Measurements from ENCODE around the gene FMO4.
A peak's percentile ranks its signal among the peaks of the same experiment; 100 is the strongest.
"Not testable (repeated sequence)": the region's sequence is repeated elsewhere in the genome, so short reads cannot be mapped to it uniquely, and the experiment has no call there.

FMO4 gene

GRCh38 chr1:171313835-171314320 is at the start of gene FMO4:
Gene FMO4 (plus strand): TSS chr1:171314183. CDS start chr1:171319826, 5,643 bp downstream.
- peak; percentile 98 for DNase-seq

DNA sequence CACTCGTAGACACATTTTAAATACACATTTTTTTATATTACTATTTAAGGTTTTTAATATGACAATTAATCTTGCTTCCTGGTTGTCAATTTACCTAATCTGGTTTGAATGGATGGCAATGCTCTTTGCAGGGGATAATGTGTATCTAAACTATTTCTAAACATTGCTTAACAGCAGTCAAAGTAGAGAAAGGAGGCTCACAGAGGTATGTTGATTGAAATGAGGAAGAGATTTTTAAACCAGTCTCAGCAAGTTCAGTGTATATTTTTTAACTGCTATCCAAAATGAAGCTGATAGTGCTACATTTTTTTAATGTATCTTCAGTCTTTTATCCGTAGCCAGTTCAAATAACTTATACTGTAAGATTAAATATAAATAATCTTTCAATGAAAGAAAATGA is 48.3 kb upstream of the FMO4 start:
- DNase-seq = no peak

- DNase-seq = no peak
Measured at GRCh38 chr1:171266930-171267329, 47.1 kb upstream of the FMO4 start.

GRCh38 chr1:171267391-171267790 is 46.6 kb upstream of the FMO4 start:
- peak; percentile 31 for DNase-seq

GRCh38 chr1:171270806-171271205 is 43.2 kb upstream of the FMO4 start:
- no peak for DNase-seq

DNA sequence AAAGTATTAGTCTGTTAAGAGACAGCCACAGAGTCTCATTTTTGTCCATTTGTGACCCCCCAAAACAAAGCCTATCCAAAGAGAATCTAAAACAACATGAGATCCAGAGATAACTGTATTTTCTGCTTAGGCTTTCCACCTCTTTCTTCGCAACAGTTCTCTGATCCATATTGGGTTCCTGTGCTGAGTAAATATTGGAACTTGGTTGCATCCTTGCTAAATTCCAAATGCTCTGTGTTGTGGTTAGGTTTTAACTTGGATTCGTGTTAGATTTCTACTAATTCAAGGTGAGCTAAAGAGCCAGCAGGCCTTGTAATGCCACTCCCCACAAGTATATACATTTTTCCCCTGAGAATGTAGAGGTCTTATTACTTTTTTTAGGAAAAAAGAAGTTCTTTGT is 36.4 kb upstream of the FMO4 start:
- no peak for DNase-seq

DNA sequence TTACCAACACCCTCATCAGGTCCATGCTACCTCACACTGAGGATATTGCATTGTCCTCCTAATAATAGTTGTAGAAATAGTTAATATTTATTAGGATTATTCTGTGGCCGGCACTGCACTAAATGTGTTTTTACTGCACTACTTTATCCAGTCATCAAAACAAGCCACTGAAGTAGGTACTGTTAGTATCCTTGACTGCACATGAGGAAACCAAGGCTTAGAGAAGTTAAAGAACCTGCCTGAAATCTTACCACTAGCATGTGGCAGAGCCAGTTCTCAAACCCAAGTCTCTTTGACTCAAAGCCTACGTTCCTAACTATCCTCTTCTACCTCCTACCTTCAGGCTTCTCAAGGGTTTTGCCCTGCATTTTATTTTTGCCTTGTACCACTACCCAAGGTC is 34.7 kb upstream of the FMO4 start:
- no peak for DNase-seq

GRCh38 chr1:171279678-171280077 is 34.3 kb upstream of the FMO4 start:
- DNase-seq = no peak

GRCh38 chr1:171280599-171280998 is 33.4 kb upstream of the FMO4 start:
- DNase-seq = no peak

- DNase-seq = no peak
Measured at GRCh38 chr1:171286032-171286705, 27.8 kb upstream of the FMO4 start.

DNA sequence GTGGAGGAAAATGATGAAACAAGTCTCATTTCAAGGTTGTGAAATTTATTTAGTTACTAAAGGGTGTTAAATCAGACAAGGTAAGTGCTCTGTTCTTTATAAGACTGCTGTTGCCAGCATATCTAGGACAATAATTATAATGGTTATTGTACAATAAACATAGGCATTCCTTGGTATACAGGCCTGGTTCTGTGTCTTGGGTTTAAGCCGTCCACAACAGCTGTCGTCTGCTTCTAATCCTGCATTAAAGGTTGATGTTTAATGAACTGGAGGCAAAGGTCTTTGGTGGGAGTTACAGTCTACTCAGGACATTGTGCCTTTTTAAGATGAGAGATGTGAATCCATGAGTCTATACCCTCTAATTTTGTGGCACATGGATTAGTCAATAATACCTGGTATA is 23.4 kb upstream of the FMO4 start:
- no peak for DNase-seq

DNA sequence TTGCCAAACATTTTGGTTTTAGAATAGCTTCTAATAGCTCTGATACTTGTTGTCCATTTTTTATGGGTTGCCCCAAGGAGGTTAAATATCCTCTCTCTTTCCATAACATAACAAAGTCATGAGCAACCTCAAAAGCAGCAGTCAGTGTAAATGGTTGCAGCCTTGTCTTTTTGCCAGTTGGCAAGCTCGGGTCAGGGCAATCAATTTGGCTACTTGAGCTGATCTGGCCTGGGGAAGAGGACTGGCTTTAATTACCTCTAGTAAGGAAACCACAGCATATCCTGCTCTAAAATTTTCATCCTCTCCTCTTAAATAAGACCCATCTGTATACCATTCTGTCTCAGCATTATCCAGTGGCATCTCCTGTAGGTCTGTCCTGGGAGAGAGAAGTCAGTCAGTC is 21.2 kb upstream of the FMO4 start:
- DNase-seq = no peak

GRCh38 chr1:171295383-171295782 is 18.6 kb upstream of the FMO4 start:
- not testable (repeated sequence) for DNase-seq

DNA sequence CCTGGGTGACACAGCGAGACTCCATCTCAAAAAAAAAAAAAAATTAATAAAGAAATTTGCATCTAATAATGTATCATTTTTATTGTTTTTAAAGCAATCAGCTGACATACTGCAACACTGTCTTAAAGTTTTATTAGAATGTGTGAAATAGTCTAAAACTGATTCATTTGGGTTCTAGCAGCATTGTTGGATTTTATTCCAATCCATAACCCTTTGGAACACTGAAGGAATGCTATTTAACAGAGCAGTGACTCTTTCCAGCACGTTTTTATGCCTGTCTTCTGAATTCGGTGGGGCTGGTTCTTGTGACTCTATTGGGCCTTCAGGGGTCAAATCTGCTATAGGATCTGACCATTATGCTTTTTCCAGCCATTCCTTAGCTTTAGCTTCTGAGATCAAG is 18.2 kb upstream of the FMO4 start:
- no peak for DNase-seq

DNA sequence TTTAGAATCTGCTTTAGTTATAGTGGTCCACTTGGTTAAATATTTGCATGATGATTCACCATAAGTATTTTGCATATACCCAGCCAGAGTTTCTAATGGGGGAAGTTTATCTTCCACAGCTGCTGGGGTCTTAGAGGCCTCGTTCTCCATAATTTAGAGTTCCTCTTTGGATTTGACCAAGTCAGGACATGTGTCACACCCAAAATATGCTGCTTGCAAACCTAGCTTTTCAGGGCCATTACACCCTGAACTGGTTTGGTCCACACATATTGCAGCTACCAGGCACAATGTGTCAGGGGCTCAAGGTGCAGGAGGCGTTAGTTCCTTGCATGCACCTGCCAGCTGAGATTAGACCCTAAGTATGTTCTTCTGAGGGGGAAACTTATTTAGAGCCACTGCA is 17.1 kb upstream of the FMO4 start:
- DNase-seq = no peak

DNA sequence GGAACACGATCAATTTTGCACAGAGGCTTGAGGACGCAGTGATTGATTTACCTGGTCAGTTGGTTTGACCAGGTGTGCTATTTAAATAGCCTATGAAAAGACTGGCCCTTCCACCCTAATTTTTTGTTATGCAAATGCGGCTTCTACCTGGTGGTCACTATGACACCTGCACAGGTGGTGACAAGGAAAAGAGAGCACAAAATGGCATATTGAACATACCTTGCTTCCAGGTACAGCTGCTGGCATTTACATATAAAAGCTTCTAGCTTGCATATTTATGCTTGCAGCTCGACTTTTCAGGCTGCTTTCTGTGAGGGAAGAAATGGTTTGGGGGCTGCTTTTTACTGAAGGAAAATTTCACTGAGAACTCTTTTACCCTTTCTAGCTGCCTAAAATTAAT is 15.3 kb upstream of the FMO4 start:
- no peak for DNase-seq

GRCh38 chr1:171299342-171299741 is 14.6 kb upstream of the FMO4 start:
- no peak for DNase-seq

DNA sequence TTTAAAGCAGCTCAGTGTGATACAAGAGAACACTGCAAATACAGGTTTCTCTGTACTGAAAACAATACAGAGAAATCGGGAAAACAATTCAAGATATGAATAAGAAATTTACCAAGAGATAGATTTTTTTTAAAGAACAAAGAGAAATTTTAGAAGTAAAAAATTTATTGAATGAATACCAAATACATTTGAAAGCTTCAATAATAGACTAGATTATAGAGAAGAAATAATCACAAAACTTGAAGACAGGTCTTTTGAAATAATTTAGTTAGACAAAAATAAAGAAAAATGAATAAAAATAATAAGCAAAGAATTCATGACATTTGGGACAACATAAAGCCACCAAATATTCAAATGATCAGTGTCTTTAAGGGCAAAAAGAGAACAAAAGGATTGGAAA is 13.6 kb upstream of the FMO4 start:
- DNase-seq = no peak

DNA sequence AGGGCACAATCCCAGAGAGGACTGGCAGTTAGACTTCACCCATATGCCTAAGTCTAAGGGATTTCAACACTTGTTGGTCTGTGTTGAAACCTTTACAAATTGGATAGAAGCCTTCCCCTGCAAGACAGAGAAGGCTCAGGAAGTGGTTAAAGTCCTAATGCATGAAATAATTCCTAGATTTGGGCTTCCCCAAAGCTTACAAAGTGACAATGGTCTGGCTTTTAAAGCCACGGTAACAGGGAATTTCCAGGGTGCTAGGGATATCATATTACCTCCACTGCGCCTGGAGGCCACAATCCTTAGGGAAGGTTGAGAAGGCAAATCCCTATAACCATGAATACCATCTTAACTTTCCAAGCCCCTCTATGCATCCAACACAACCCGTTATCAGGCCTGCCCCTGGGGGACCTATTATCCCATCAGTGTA is 3.3 kb upstream of the FMO4 start:
- DNase-seq = no peak

DNA sequence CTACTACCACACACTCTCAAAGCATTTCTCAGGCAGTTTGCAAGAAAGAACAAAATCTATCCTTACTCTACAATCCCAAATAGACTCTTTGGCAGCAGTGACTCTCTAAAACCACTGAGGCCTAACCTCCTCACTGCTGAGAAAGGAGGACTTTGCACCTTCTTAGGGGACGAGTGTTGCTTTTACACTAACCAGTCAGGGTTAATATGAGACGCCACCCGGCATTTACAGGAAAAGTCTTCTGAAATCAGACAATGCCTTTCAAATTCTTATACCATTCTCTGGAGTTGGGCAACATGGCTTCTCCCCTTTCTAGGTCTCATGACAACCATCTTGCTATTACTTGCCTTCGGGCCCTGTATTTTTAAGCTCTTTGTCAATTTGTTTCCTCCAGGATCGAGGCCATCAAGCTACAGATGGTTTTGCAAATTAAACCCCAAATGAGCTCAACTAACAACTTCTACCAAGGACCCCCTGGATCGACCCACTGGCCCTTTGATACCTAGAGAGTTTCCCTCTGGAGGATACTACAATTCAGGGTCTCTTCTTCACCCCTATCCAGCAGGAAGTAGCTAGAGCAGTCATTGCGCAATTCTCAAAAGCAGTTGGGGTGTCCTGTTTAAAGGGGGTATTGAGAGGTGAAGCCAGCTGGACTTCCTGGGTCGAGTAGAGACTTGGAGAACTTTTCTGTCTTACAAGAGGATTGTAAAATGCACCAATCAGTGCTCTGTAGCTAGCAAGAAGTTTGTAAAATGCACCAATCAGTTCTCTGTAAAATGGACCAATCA is 2.0 kb upstream of the FMO4 start:
- DNase-seq = no peak

- no peak for DNase-seq
Measured at GRCh38 chr1:171313319-171313834, 606 bp upstream of the FMO4 start.

GRCh38 chr1:171329251-171329650 is 15.3 kb downstream of the FMO4 start:
- no peak for DNase-seq

GRCh38 chr1:171334024-171334640 is 20.1 kb downstream of the FMO4 start:
- no peak for DNase-seq

DNA sequence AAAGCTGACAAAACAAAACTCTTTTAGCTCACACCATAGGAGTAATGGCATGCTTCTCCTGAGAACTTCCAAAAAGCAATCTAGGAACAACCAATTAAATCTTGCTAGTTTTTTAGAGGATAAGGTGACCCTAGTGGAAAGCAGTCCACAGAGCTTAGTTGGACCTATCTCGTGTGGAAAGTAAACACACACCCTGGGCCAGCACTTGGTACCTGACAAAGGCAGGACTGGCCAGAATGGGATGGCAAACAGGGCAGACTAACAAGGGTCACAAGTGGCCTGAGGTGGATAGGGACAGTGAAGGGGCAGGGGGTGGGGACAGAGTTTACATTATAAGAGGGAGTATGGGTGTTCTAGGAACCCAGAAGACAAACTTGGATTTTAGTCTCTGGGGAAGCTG is 22.0 kb downstream of the FMO4 start:
- no peak for DNase-seq
